ENCODE data around the gene CDC26.

The CDC26 gene

GRCh38 chr9:113275157-113276131, at the start of gene CDC26, which contains the start of gene PRPF4:
Gene CDC26, minus strand, starts transcription at chr9:113275572. Its CDS starts 3,065 bp downstream, at chr9:113272507.
Gene PRPF4, plus strand, starts transcription at chr9:113275658. Its CDS starts 86 bp downstream, at chr9:113275744.
- H3K9me3 ChIP-seq (ENCODE audit: insufficient read depth, low read depth, low read length): no peaks in the 10 kb centered on the region
- peak within 1 kb of the TSS; percentile 98 for H3K9ac ChIP-seq (ENCODE audit: low read depth, low read length)
- H3K27ac ChIP-seq (ENCODE audit: low read length): peak within 1 kb of the TSS; percentile 95
- no peaks in the 10 kb centered on the region for H3K27me3 ChIP-seq (ENCODE audit: insufficient read depth, low read length)
- H3K4me1 ChIP-seq (ENCODE audit: insufficient read depth, low read length): peaks cover 3% of the 10 kb centered on the region; the same call in 1 of the 2 replicates
- peaks cover 63% of the 10 kb centered on the region for H3K36me3 ChIP-seq (ENCODE audit: insufficient read depth, low read depth, low read length)
- H3K4me3 ChIP-seq (ENCODE audit: low read length): peak within 1 kb of the TSS; percentile 97

- H3K36me3 ChIP-seq (ENCODE audit: insufficient read depth, low read depth, low read length): no peaks in the 10 kb centered on the region
- no peak overlapping the region for H3K27ac ChIP-seq (ENCODE audit: low read length)
- no peaks in the 10 kb centered on the region; the same call in 1 of the 2 replicates for H3K27me3 ChIP-seq (ENCODE audit: insufficient read depth, low read length)
- no peak overlapping the region for H3K9ac ChIP-seq (ENCODE audit: low read depth, low read length)
- H3K9me3 ChIP-seq (ENCODE audit: insufficient read depth, low read depth, low read length): no peaks in the 10 kb centered on the region
- H3K4me3 ChIP-seq (ENCODE audit: low read length): no peak overlapping the region
- H3K4me1 ChIP-seq (ENCODE audit: insufficient read depth, low read length): no peaks in the 10 kb centered on the region
These were observed 47.3 kb upstream of the CDC26 start for GRCh38 chr9:113322671-113323070.

- Histone ChIP-seq H3K27me3 (ENCODE audit: insufficient read depth, low read length) (no peaks in the 10 kb centered on the region; the same call in 1 of the 2 replicates), H3K36me3 (ENCODE audit: insufficient read depth, low read depth, low read length) (no peaks in the 10 kb centered on the region), H3K9ac (ENCODE audit: low read depth, low read length) (no peak overlapping the region), H3K27ac (ENCODE audit: low read length) (no peak overlapping the region), H3K9me3 (ENCODE audit: insufficient read depth, low read depth, low read length) (no peaks in the 10 kb centered on the region), H3K4me3 (ENCODE audit: low read length) (no peak overlapping the region), H3K4me1 (ENCODE audit: insufficient read depth, low read length) (no peaks in the 10 kb centered on the region)
These were observed 44.7 kb upstream of the CDC26 start for GRCh38 chr9:113320051-113320450.

- H3K27me3 ChIP-seq (ENCODE audit: insufficient read depth, low read length): no peaks in the 10 kb centered on the region; the same call in 1 of the 2 replicates
- H3K36me3 ChIP-seq (ENCODE audit: insufficient read depth, low read depth, low read length): no peaks in the 10 kb centered on the region
- H3K27ac ChIP-seq (ENCODE audit: low read length): no peak overlapping the region
- H3K4me1 ChIP-seq (ENCODE audit: insufficient read depth, low read length): no peaks in the 10 kb centered on the region
- no peak overlapping the region for H3K9ac ChIP-seq (ENCODE audit: low read depth, low read length)
- H3K9me3 ChIP-seq (ENCODE audit: insufficient read depth, low read depth, low read length): no peaks in the 10 kb centered on the region
- no peak overlapping the region for H3K4me3 ChIP-seq (ENCODE audit: low read length)
These were observed 43.7 kb upstream of the CDC26 start for GRCh38 chr9:113319054-113319453.

- Histone ChIP-seq H3K4me1 (ENCODE audit: insufficient read depth, low read length) (no peaks in the 10 kb centered on the region), H3K27me3 (ENCODE audit: insufficient read depth, low read length) (no peaks in the 10 kb centered on the region; the same call in 1 of the 2 replicates), H3K4me3 (ENCODE audit: low read length) (no peak overlapping the region), H3K9ac (ENCODE audit: low read depth, low read length) (no peak overlapping the region), H3K36me3 (ENCODE audit: insufficient read depth, low read depth, low read length) (no peaks in the 10 kb centered on the region), H3K9me3 (ENCODE audit: insufficient read depth, low read depth, low read length) (no peaks in the 10 kb centered on the region), H3K27ac (ENCODE audit: low read length) (no peak overlapping the region)
These were observed 42.4 kb upstream of the CDC26 start for GRCh38 chr9:113317777-113318176.

GRCh38 chr9:113316030-113316429, 40.7 kb upstream of the CDC26 start:
- no peak overlapping the region for H3K9ac ChIP-seq (ENCODE audit: low read depth, low read length)
- no peaks in the 10 kb centered on the region for H3K36me3 ChIP-seq (ENCODE audit: insufficient read depth, low read depth, low read length)
- no peaks in the 10 kb centered on the region; the same call in 1 of the 2 replicates for H3K27me3 ChIP-seq (ENCODE audit: insufficient read depth, low read length)
- H3K27ac ChIP-seq (ENCODE audit: low read length): no peak overlapping the region
- no peaks in the 10 kb centered on the region for H3K9me3 ChIP-seq (ENCODE audit: insufficient read depth, low read depth, low read length)
- no peak overlapping the region for H3K4me3 ChIP-seq (ENCODE audit: low read length)
- no peaks in the 10 kb centered on the region for H3K4me1 ChIP-seq (ENCODE audit: insufficient read depth, low read length)

GRCh38 chr9:113315231-113315630, 39.9 kb upstream of the CDC26 start:
- H3K9me3 ChIP-seq (ENCODE audit: insufficient read depth, low read depth, low read length): no peaks in the 10 kb centered on the region
- no peak overlapping the region for H3K9ac ChIP-seq (ENCODE audit: low read depth, low read length)
- no peak overlapping the region for H3K27ac ChIP-seq (ENCODE audit: low read length)

GRCh38 chr9:113313261-113313660, 37.9 kb upstream of the CDC26 start:
- Histone ChIP-seq H3K36me3 (ENCODE audit: insufficient read depth, low read depth, low read length) (no peaks in the 10 kb centered on the region), H3K27ac (ENCODE audit: low read length) (no peak overlapping the region), H3K27me3 (ENCODE audit: insufficient read depth, low read length) (no peaks in the 10 kb centered on the region), H3K4me1 (ENCODE audit: insufficient read depth, low read length) (no peaks in the 10 kb centered on the region), H3K9me3 (ENCODE audit: insufficient read depth, low read depth, low read length) (no peaks in the 10 kb centered on the region), H3K9ac (ENCODE audit: low read depth, low read length) (no peak overlapping the region), H3K4me3 (ENCODE audit: low read length) (no peak overlapping the region)

More at GRCh38 chr9:113315231-113315630, 39.9 kb upstream of the CDC26 start:
- Histone ChIP-seq H3K4me3 (ENCODE audit: low read length) (no peak overlapping the region), H3K4me1 (ENCODE audit: insufficient read depth, low read length) (no peaks in the 10 kb centered on the region), H3K27me3 (ENCODE audit: insufficient read depth, low read length) (no peaks in the 10 kb centered on the region; the same call in 1 of the 2 replicates), H3K36me3 (ENCODE audit: insufficient read depth, low read depth, low read length) (no peaks in the 10 kb centered on the region)

GRCh38 chr9:113311961-113312360, 36.6 kb upstream of the CDC26 start:
- Histone ChIP-seq H3K4me3 (ENCODE audit: low read length) (no peak overlapping the region), H3K4me1 (ENCODE audit: insufficient read depth, low read length) (no peaks in the 10 kb centered on the region), H3K36me3 (ENCODE audit: insufficient read depth, low read depth, low read length) (no peaks in the 10 kb centered on the region), H3K27me3 (ENCODE audit: insufficient read depth, low read length) (no peaks in the 10 kb centered on the region), H3K9ac (ENCODE audit: low read depth, low read length) (no peak overlapping the region), H3K9me3 (ENCODE audit: insufficient read depth, low read depth, low read length) (no peaks in the 10 kb centered on the region), H3K27ac (ENCODE audit: low read length) (no peak overlapping the region)

GRCh38 chr9:113310538-113310937, 35.2 kb upstream of the CDC26 start:
- Histone ChIP-seq H3K4me3 (ENCODE audit: low read length) (no peak overlapping the region), H3K9me3 (ENCODE audit: insufficient read depth, low read depth, low read length) (no peaks in the 10 kb centered on the region), H3K36me3 (ENCODE audit: insufficient read depth, low read depth, low read length) (no peaks in the 10 kb centered on the region), H3K27me3 (ENCODE audit: insufficient read depth, low read length) (no peaks in the 10 kb centered on the region), H3K27ac (ENCODE audit: low read length) (no peak overlapping the region), H3K4me1 (ENCODE audit: insufficient read depth, low read length) (no peaks in the 10 kb centered on the region), H3K9ac (ENCODE audit: low read depth, low read length) (no peak overlapping the region)

- no peaks in the 10 kb centered on the region for H3K27me3 ChIP-seq (ENCODE audit: insufficient read depth, low read length)
- H3K4me1 ChIP-seq (ENCODE audit: insufficient read depth, low read length): no peaks in the 10 kb centered on the region
- no peaks in the 10 kb centered on the region for H3K9me3 ChIP-seq (ENCODE audit: insufficient read depth, low read depth, low read length)
- H3K36me3 ChIP-seq (ENCODE audit: insufficient read depth, low read depth, low read length): no peaks in the 10 kb centered on the region
- no peak overlapping the region for H3K4me3 ChIP-seq (ENCODE audit: low read length)
- no peak overlapping the region for H3K9ac ChIP-seq (ENCODE audit: low read depth, low read length)
- H3K27ac ChIP-seq (ENCODE audit: low read length): no peak overlapping the region
These were observed 33.9 kb upstream of the CDC26 start for GRCh38 chr9:113309204-113309813.
